GM23338 (cell line): ENCODE measurements around the gene C2CD4D. TPM values are rescaled to one million over a fixed set of nuclear protein-coding genes. Genes with fewer than 3 reads are reported as not detected.

ENCODE experiments used
- ATAC-seq: fragments of 200-7000 bp; cut with Tn5 transposase; 3 replicates; pipeline ENCODE4 v1.9.1; 2020
- DNase-seq: peaks from one replicate; pipeline ENCODE4 v3.0.0-alpha.2; 2015; ENCODE audit warnings: low spot score
- H2AFZ ChIP-seq: fragments of 200-600 bp; sonication (generic); 2 replicates; pipeline ENCODE4 v1.8.0; 2016; ENCODE audit warnings: antibody characterized with exemption, mild to moderate bottlenecking, moderate library complexity
- H3F3A ChIP-seq: fragments of 200-600 bp; sonication (generic); replicated peaks from 2 replicates; pipeline ENCODE4 v1.8.0; 2017; ENCODE audit warnings: antibody characterized with exemption, mixed run types, low read depth
- H3K27ac ChIP-seq: fragments of 200-600 bp; sonication (generic); 2 replicates; pipeline ENCODE4 v1.6.1; 2016; ENCODE audit warnings: low read depth
- H3K27me3 ChIP-seq: fragments of 200-600 bp; sonication (generic); 2 replicates; pipeline ENCODE4 v1.8.0; 2016; ENCODE audit warnings: mild to moderate bottlenecking, mixed run types, moderate library complexity; ENCODE audit not compliant: insufficient read depth
- H3K36me3 ChIP-seq: fragments of 200-600 bp; sonication (generic); 2 replicates; pipeline ENCODE4 v1.8.0; 2016; ENCODE audit warnings: mild to moderate bottlenecking; ENCODE audit not compliant: insufficient read depth
- H3K4me1 ChIP-seq: fragments of 200-600 bp; sonication (generic); 2 replicates; pipeline ENCODE4 v1.8.0; 2016; ENCODE audit warnings: mild to moderate bottlenecking, moderate library complexity; ENCODE audit not compliant: insufficient read depth
- H3K4me2 ChIP-seq: fragments of 200-600 bp; sonication (generic); 2 replicates; pipeline ENCODE4 v1.7.1; 2017; ENCODE audit warnings: mixed run types
- H3K4me3 ChIP-seq: fragments of 200-600 bp; sonication (generic); 2 replicates; pipeline ENCODE4 v1.6.1; 2016; ENCODE audit warnings: mixed run types
- H3K79me2 ChIP-seq: fragments of 200-600 bp; sonication (generic); replicated peaks from 2 replicates; pipeline ENCODE4 v1.8.0; 2017; ENCODE audit warnings: mild to moderate bottlenecking; ENCODE audit not compliant: insufficient read depth
- H3K9me2 ChIP-seq: fragments of 200-600 bp; sonication (generic); 2 replicates; pipeline ENCODE4 v1.8.0; 2017; ENCODE audit not compliant: insufficient read depth
- H4K20me1 ChIP-seq: fragments of 200-600 bp; sonication (generic); replicated peaks from 2 replicates; pipeline ENCODE4 v1.8.0; 2017; ENCODE audit warnings: mild to moderate bottlenecking; ENCODE audit not compliant: insufficient read depth
- H3K27ac Mint-ChIP-seq: 2 replicates; pipeline ENCODE4 v1.8.0; 2020; ENCODE audit warnings: inconsistent platforms, mild to moderate bottlenecking, moderate library complexity, mixed read lengths
- H3K27me3 Mint-ChIP-seq: 3 replicates; pipeline ENCODE4 v1.8.0; 2022; ENCODE audit warnings: low read depth, mild to moderate bottlenecking, moderate library complexity, mixed read lengths, inconsistent platforms; ENCODE audit not compliant: insufficient read depth, poor library complexity
- H3K36me3 Mint-ChIP-seq: 3 replicates; pipeline ENCODE4 v1.8.0; 2021; ENCODE audit warnings: low read depth, mild to moderate bottlenecking, inconsistent platforms, moderate library complexity, mixed read lengths
- H3K4me1 Mint-ChIP-seq: 3 replicates; pipeline ENCODE4 v1.8.0; 2020; ENCODE audit warnings: mild to moderate bottlenecking, inconsistent platforms, mixed read lengths
- H3K4me3 Mint-ChIP-seq: 3 replicates; pipeline ENCODE4 v1.8.0; 2021; ENCODE audit warnings: moderate library complexity, mild to moderate bottlenecking, inconsistent platforms, mixed read lengths
- H3K9me3 Mint-ChIP-seq: 3 replicates; pipeline ENCODE4 v1.8.0; 2020; ENCODE audit warnings: moderate library complexity, mild to moderate bottlenecking, inconsistent platforms, mixed read lengths
- CREB1 ChIP-seq: fragments of 250-450 bp; sonication (Bioruptor Pico); IDR thresholded peaks from 2 replicates; pipeline ENCODE4 v1.5.0; 2020; ENCODE audit warnings: low read depth, mild to moderate bottlenecking, moderate library complexity
- CTCF ChIP-seq, 2 experiments: fragments of 200-600 bp in 1 of 2; sonication (generic) in 1 of 2; conservative IDR thresholded peaks; 2 replicates each; pipeline versions ENCODE4 v1.5.1 to v1.6.1; 2016 to 2017; ENCODE audit warnings: antibody characterized with exemption in 2 of 2, low read depth in 2 of 2, mild to moderate bottlenecking in 2 of 2, moderate library complexity in 1 of 2
- ETS1 ChIP-seq: IDR thresholded peaks from 2 replicates; pipeline ENCODE4 v1.6.1; 2016; ENCODE audit warnings: antibody characterized with exemption
- EZH2 ChIP-seq: fragments of 200-600 bp; sonication (generic); IDR thresholded peaks from one replicate; pipeline ENCODE4 v1.8.0; 2017; ENCODE audit warnings: antibody characterized with exemption, mild to moderate bottlenecking, low read depth; ENCODE audit not compliant: unreplicated experiment
- EZH2phosphoT487 ChIP-seq: fragments of 200-600 bp; sonication (generic); IDR thresholded peaks from one replicate; pipeline ENCODE4 v1.8.1; 2018; ENCODE audit warnings: antibody characterized with exemption; ENCODE audit not compliant: unreplicated experiment
- JUNB ChIP-seq: IDR thresholded peaks from one replicate; pipeline ENCODE4 v1.6.1; 2016; ENCODE audit warnings: antibody characterized with exemption; ENCODE audit not compliant: unreplicated experiment
- NANOG ChIP-seq: IDR thresholded peaks from 2 replicates; pipeline ENCODE4 v1.6.1; 2016; ENCODE audit warnings: antibody characterized with exemption, borderline replicate concordance
- POLR2AphosphoS5 ChIP-seq: IDR thresholded peaks from 2 replicates; pipeline ENCODE4 v1.6.1; 2016; ENCODE audit warnings: antibody characterized with exemption, low read depth
- REST ChIP-seq: IDR thresholded peaks from one replicate; pipeline ENCODE4 v1.6.1; 2018; ENCODE audit warnings: antibody characterized with exemption; ENCODE audit not compliant: unreplicated experiment
- STAT1 ChIP-seq: IDR thresholded peaks from one replicate; pipeline ENCODE4 v1.6.1; 2016; ENCODE audit warnings: antibody characterized with exemption; ENCODE audit not compliant: unreplicated experiment
- ZNF114 ChIP-seq: fragments of 250-450 bp; sonication (Bioruptor Pico); IDR thresholded peaks from 2 replicates; pipeline ENCODE4 v1.5.0; 2020; ENCODE audit warnings: mild to moderate bottlenecking, moderate library complexity
- ZNF331 ChIP-seq: fragments of 250-450 bp; sonication (Bioruptor Pico); IDR thresholded peaks from 2 replicates; pipeline ENCODE4 v1.5.0; 2020; ENCODE audit warnings: low read depth, mild to moderate bottlenecking, moderate library complexity
- ZNF462 ChIP-seq: fragments of 250-450 bp; sonication (Bioruptor Pico); IDR thresholded peaks from 2 replicates; pipeline ENCODE4 v1.5.0; 2020; ENCODE audit warnings: mild to moderate bottlenecking, moderate library complexity
- polyA plus RNA-seq: library from polyadenylated mRNA; unstranded; fragments of >200 nt; fragmentation: Nextera tagmentation; extraction: Ambion mirVana; gene quantifications from 2 replicates; pipeline ENCODE4 v1.2.1, GENCODE V29; 2016
- total RNA-seq: library from RNA; depleted of rRNA; stranded (reverse); fragments of >200 nt; shearing (Covaris generic); gene quantifications from 2 replicates; pipeline ENCODE4 v1.2.3, GENCODE V29; 2014

Gene C2CD4D
- total and polyA plus RNA-seq, 2 experiments from 2014 or later, result 0.35 to 0.82 TPM

DNA sequence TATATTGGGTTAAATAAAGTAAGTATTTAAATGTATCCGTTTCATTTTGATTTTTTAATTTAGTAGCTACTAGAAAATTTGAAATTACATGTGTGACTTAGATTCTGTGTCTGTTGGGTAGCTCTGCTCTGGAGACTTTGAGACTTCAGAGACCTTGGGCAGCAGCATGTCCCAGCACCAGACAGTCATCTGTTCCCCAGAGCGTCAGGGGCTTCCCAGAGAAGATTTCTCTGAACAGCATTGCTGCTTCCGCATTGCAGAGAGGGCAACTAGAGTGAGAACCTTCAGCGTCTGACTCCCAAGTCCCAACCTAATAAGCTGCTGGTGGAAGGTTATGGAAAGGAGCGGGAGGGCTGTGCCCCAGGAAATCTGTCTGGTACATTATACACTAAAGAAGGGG lies 41.0 kb downstream of the C2CD4D start:
- H3K36me3 Mint-ChIP-seq, result no peaks in the 10 kb centered on the region
- no peaks in the 10 kb centered on the region for H3K9me2 ChIP-seq
- no peak overlapping the region for H3K4me3 Mint-ChIP-seq
- DNase-seq (no peak), ATAC-seq (no peak)
- H3K27ac ChIP-seq, result no peak overlapping the region
- TF ChIP-seq STAT1 (no peak), ETS1 (no peak), CTCF (conservative IDR thresholded peaks at IDR 0.05; ENCODE audit: low read depth in 2 of 2) (no peak), EZH2phosphoT487 (no peak), ZNF462 (CRISPR knock-in tag) (no peak), NANOG (no peak), REST (no peak), JUNB (no peak), CREB1 (CRISPR knock-in tag) (no peak), ZNF331 (CRISPR knock-in tag) (no peak), POLR2AphosphoS5 (no peak), ZNF114 (CRISPR knock-in tag) (no peak), EZH2 (no peak)
- H3K79me2 ChIP-seq, result no peaks in the 10 kb centered on the region
- no peak overlapping the region for H3K27ac Mint-ChIP-seq
- H3K9me3 Mint-ChIP-seq, result no peaks in the 10 kb centered on the region
- H2AFZ ChIP-seq, result no peak overlapping the region
- H3K36me3 ChIP-seq, result no peaks in the 10 kb centered on the region
- H3F3A ChIP-seq, result no peaks in the 10 kb centered on the region
- no peaks in the 10 kb centered on the region for H3K27me3 ChIP-seq
- H3K27me3 Mint-ChIP-seq, result no peaks in the 10 kb centered on the region
- H3K4me2 ChIP-seq, result no peak overlapping the region
- no peak overlapping the region for H3K4me3 ChIP-seq
- H4K20me1 ChIP-seq, result 0 out of 2 replicates have a peak, but pooled peaks cover 2% of the 10 kb centered on the region
- H3K4me1 ChIP-seq, result 0 out of 2 replicates have a peak, but pooled peaks cover 3% of the 10 kb centered on the region
- H3K4me1 Mint-ChIP-seq, result peaks cover 14% of the 10 kb centered on the region
